Muscle layer of colon (tissue), 2 donors: Measurements from ENCODE around the gene CAVIN1.
"Not testable (repeated sequence)": the region's sequence is repeated elsewhere in the genome, so short reads cannot be mapped to it uniquely, and the experiment has no call there.

Experiments used
- H3K27ac ChIP-seq: one replicate; pipeline ENCODE4 v1.7.0; 2013; ENCODE audit warnings: low read depth, mild to moderate bottlenecking, low read length, moderate library complexity
- H3K27me3 ChIP-seq, 2 donors: one replicate each; pipeline ENCODE4 v1.7.0; 2013; ENCODE audit warnings: low read length in 2 of 2, mild to moderate bottlenecking in 2 of 2; ENCODE audit not compliant: insufficient read depth in 2 of 2, control insufficient read depth in 1 of 2
- H3K36me3 ChIP-seq: one replicate; pipeline ENCODE4 v1.7.0; 2013; ENCODE audit warnings: mild to moderate bottlenecking, low read length; ENCODE audit not compliant: insufficient read depth
- H3K4me1 ChIP-seq: one replicate; pipeline ENCODE4 v1.7.0; 2013; ENCODE audit warnings: mild to moderate bottlenecking, low read length; ENCODE audit not compliant: insufficient read depth
- H3K4me3 ChIP-seq, 2 donors: one replicate each; pipeline ENCODE4 v1.7.0; 2013; ENCODE audit warnings: low read length in 2 of 2, low read depth in 1 of 2, mild to moderate bottlenecking in 1 of 2, moderate library complexity in 1 of 2
- H3K9ac ChIP-seq: one replicate; pipeline ENCODE4 v1.7.0; 2013; ENCODE audit warnings: low read length
- H3K9me3 ChIP-seq: one replicate; pipeline ENCODE4 v1.7.0; 2013; ENCODE audit warnings: mild to moderate bottlenecking, low read length
- donor health status: abdominal sarcoma.
- donor health status: Adenocarcinoma of cecum.

CAVIN1 gene

GRCh38 chr17:42422958-42423712, at the start of gene CAVIN1:
CAVIN1 (minus strand) TSS chr17:42423256; CDS start chr17:42423097, 159 bp downstream.
- H3K4me3 ChIP-seq, result peak within 1 kb of the TSS; percentile 92 to 98
- H3K27me3 ChIP-seq, result no peaks in the 10 kb centered on the region
- no peaks in the 10 kb centered on the region for H3K9me3 ChIP-seq
- peak within 1 kb of the TSS; percentile 97 for H3K27ac ChIP-seq
- peaks cover 21% of the 10 kb centered on the region for H3K4me1 ChIP-seq
- H3K9ac ChIP-seq, result peak within 1 kb of the TSS; percentile 98
- H3K36me3 ChIP-seq, result no peaks in the 10 kb centered on the region

- H3K27ac ChIP-seq, result no peak overlapping the region
- no peak overlapping the region for H3K4me3 ChIP-seq
- no peak overlapping the region for H3K9ac ChIP-seq
- H3K9me3 ChIP-seq, result no peaks in the 10 kb centered on the region
- peaks cover 54% of the 10 kb centered on the region for H3K36me3 ChIP-seq
- no peaks in the 10 kb centered on the region for H3K27me3 ChIP-seq
- no peaks in the 10 kb centered on the region for H3K4me1 ChIP-seq
Observed at GRCh38 chr17:42467889-42468288, 44.8 kb upstream of the CAVIN1 start.

- Histone ChIP-seq H3K4me1 (peaks cover 13% of the 10 kb centered on the region), H3K9me3 (no peaks in the 10 kb centered on the region), H3K27me3 (no peaks in the 10 kb centered on the region), H3K4me3 (no peak overlapping the region), H3K36me3 (peaks cover 44% of the 10 kb centered on the region), H3K9ac (no peak overlapping the region), H3K27ac (no peak overlapping the region)
Observed at GRCh38 chr17:42463976-42464400, 40.9 kb upstream of the CAVIN1 start.

- H3K9ac ChIP-seq, result no peak overlapping the region
- H3K27me3 ChIP-seq, result no peaks in the 10 kb centered on the region
- peaks cover 23% of the 10 kb centered on the region for H3K36me3 ChIP-seq
- H3K4me1 ChIP-seq, result peaks cover 13% of the 10 kb centered on the region
- no peak overlapping the region for H3K27ac ChIP-seq
- no peaks in the 10 kb centered on the region for H3K9me3 ChIP-seq
- peak overlapping the region in 1 of 2 donors; percentile 82 for H3K4me3 ChIP-seq
Observed at GRCh38 chr17:42460371-42460770, 37.3 kb upstream of the CAVIN1 start.

- Histone ChIP-seq H3K9ac (peak overlapping the region; percentile 93), H3K27ac (peak overlapping the region; percentile 99), H3K9me3 (no peaks in the 10 kb centered on the region), H3K27me3 (no peaks in the 10 kb centered on the region), H3K36me3 (peaks cover 19% of the 10 kb centered on the region), H3K4me3 (peak overlapping the region; percentile 62 to 82), H3K4me1 (peaks cover 13% of the 10 kb centered on the region)
Observed at GRCh38 chr17:42459801-42460281, 36.8 kb upstream of the CAVIN1 start.

- Histone ChIP-seq H3K4me1 (peaks cover 13% of the 10 kb centered on the region), H3K36me3 (peaks cover 19% of the 10 kb centered on the region), H3K9me3 (no peaks in the 10 kb centered on the region), H3K4me3 (peak overlapping the region; percentile 62 to 82), H3K9ac (peak overlapping the region; percentile 93), H3K27me3 (no peaks in the 10 kb centered on the region), H3K27ac (peak overlapping the region; percentile 99)
Observed at GRCh38 chr17:42459256-42459800, 36.3 kb upstream of the CAVIN1 start.

GRCh38 chr17:42458497-42459255, 35.6 kb upstream of the CAVIN1 start, which contains the start of gene ATP6V0A1:
ATP6V0A1 (plus strand) TSS chr17:42458878; CDS start chr17:42460895, 2,017 bp downstream.
- peak within 1 kb of the TSS; percentile 62 to 82 for H3K4me3 ChIP-seq
- peak within 1 kb of the TSS; percentile 99 for H3K27ac ChIP-seq
- no peaks in the 10 kb centered on the region for H3K27me3 ChIP-seq
- peaks cover 13% of the 10 kb centered on the region for H3K4me1 ChIP-seq
- peak within 1 kb of the TSS; percentile 93 for H3K9ac ChIP-seq
- H3K9me3 ChIP-seq, result no peaks in the 10 kb centered on the region
- H3K36me3 ChIP-seq, result peaks cover 19% of the 10 kb centered on the region

GRCh38 chr17:42457107-42457792, 34.2 kb upstream of the CAVIN1 start:
- Histone ChIP-seq H3K4me1 (peaks cover 13% of the 10 kb centered on the region), H3K9me3 (no peaks in the 10 kb centered on the region), H3K9ac (no peak overlapping the region), H3K27me3 (no peaks in the 10 kb centered on the region), H3K27ac (no peak overlapping the region), H3K36me3 (peaks cover 13% of the 10 kb centered on the region), H3K4me3 (no peak overlapping the region)

GRCh38 chr17:42456223-42457106, 33.4 kb upstream of the CAVIN1 start:
- H3K4me1 ChIP-seq, result peaks cover 13% of the 10 kb centered on the region
- H3K4me3 ChIP-seq, result no peak overlapping the region
- H3K36me3 ChIP-seq, result peaks cover 8% of the 10 kb centered on the region
- no peaks in the 10 kb centered on the region for H3K27me3 ChIP-seq
- no peak overlapping the region for H3K9ac ChIP-seq
- H3K27ac ChIP-seq, result no peak overlapping the region
- H3K9me3 ChIP-seq, result no peaks in the 10 kb centered on the region

GRCh38 chr17:42454987-42455386, 31.9 kb upstream of the CAVIN1 start:
- H3K27me3 ChIP-seq, H3K9me3 ChIP-seq, H3K36me3 ChIP-seq, H3K4me3 ChIP-seq, H3K27ac ChIP-seq, H3K4me1 ChIP-seq, H3K9ac ChIP-seq: not testable (repeated sequence)
